ENCODE measurements around the gene ZNF83. TPM values are rescaled to one million over a fixed set of nuclear protein-coding genes. Genes with fewer than 3 reads are reported as not detected.

Gene ZNF83
- total RNA-seq, 1 experiment from 2014 or later, result 34.1 TPM

- ATAC-seq, result no peak
- POLR2A ChIA-PET, result no interaction called here
Observed at GRCh38 chr19:52626915-52627314, 11.2 kb downstream of the ZNF83 start.

More at GRCh38 chr19:52626915-52627314, 11.2 kb downstream of the ZNF83 start:
- Mint-ChIP-seq H3K4me3 (no peak overlapping the region), H3K27ac (no peak overlapping the region), H3K36me3 (peaks cover 22% of the 10 kb centered on the region), H3K9me3 (peaks cover 29% of the 10 kb centered on the region), H3K4me1 (no peaks in the 10 kb centered on the region), H3K27me3 (ENCODE audit: low read depth) (peaks cover 14% of the 10 kb centered on the region)
- no peak for DNase-seq (ENCODE audit: low spot score)
- TF ChIP-seq GTF2I (CRISPR knock-in tag; conservative IDR thresholded peaks at IDR 0.05), result no peak
- no peak for TF ChIP-seq GRHL2 (CRISPR knock-in tag; IDR thresholded peaks at IDR 0.05; ENCODE audit: insufficient replicate concordance, severe bottlenecking)
- TF ChIP-seq MLX (CRISPR knock-in tag; IDR thresholded peaks at IDR 0.05), result no peak
- TF ChIP-seq NFYB (CRISPR knock-in tag; conservative IDR thresholded peaks at IDR 0.05; ENCODE audit: low read depth), result no peak
- TF ChIP-seq NFATC4 (CRISPR knock-in tag; IDR thresholded peaks at IDR 0.05), result no peak
- TF ChIP-seq MXD4 (CRISPR knock-in tag; IDR thresholded peaks at IDR 0.05; ENCODE audit: borderline replicate concordance), result no peak
- TF ChIP-seq E2F4 (CRISPR knock-in tag; IDR thresholded peaks at IDR 0.05; ENCODE audit: borderline replicate concordance, low read depth), result no peak
- TF ChIP-seq ZBTB21 (CRISPR knock-in tag; IDR thresholded peaks at IDR 0.05; ENCODE audit: borderline replicate concordance), result no peak
- TF ChIP-seq, protein P1, sequence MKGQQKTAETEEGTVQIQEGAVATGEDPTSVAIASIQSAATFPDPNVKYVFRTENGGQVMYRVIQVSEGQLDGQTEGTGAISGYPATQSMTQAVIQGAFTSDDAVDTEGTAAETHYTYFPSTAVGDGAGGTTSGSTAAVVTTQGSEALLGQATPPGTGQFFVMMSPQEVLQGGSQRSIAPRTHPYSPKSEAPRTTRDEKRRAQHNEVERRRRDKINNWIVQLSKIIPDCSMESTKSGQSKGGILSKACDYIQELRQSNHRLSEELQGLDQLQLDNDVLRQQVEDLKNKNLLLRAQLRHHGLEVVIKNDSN (CRISPR knock-in tag; IDR thresholded peaks at IDR 0.05), result no peak
- TF ChIP-seq, protein P2, sequence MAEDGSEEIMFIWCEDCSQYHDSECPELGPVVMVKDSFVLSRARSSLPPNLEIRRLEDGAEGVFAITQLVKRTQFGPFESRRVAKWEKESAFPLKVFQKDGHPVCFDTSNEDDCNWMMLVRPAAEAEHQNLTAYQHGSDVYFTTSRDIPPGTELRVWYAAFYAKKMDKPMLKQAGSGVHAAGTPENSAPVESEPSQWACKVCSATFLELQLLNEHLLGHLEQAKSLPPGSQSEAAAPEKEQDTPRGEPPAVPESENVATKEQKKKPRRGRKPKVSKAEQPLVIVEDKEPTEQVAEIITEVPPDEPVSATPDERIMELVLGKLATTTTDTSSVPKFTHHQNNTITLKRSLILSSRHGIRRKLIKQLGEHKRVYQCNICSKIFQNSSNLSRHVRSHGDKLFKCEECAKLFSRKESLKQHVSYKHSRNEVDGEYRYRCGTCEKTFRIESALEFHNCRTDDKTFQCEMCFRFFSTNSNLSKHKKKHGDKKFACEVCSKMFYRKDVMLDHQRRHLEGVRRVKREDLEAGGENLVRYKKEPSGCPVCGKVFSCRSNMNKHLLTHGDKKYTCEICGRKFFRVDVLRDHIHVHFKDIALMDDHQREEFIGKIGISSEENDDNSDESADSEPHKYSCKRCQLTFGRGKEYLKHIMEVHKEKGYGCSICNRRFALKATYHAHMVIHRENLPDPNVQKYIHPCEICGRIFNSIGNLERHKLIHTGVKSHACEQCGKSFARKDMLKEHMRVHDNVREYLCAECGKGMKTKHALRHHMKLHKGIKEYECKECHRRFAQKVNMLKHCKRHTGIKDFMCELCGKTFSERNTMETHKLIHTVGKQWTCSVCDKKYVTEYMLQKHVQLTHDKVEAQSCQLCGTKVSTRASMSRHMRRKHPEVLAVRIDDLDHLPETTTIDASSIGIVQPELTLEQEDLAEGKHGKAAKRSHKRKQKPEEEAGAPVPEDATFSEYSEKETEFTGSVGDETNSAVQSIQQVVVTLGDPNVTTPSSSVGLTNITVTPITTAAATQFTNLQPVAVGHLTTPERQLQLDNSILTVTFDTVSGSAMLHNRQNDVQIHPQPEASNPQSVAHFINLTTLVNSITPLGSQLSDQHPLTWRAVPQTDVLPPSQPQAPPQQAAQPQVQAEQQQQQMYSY (CRISPR knock-in tag; IDR thresholded peaks at IDR 0.05), result no peak
- TF ChIP-seq RELA (CRISPR knock-in tag; IDR thresholded peaks at IDR 0.05; ENCODE audit: borderline replicate concordance), result no peak
- TF ChIP-seq, protein P3, sequence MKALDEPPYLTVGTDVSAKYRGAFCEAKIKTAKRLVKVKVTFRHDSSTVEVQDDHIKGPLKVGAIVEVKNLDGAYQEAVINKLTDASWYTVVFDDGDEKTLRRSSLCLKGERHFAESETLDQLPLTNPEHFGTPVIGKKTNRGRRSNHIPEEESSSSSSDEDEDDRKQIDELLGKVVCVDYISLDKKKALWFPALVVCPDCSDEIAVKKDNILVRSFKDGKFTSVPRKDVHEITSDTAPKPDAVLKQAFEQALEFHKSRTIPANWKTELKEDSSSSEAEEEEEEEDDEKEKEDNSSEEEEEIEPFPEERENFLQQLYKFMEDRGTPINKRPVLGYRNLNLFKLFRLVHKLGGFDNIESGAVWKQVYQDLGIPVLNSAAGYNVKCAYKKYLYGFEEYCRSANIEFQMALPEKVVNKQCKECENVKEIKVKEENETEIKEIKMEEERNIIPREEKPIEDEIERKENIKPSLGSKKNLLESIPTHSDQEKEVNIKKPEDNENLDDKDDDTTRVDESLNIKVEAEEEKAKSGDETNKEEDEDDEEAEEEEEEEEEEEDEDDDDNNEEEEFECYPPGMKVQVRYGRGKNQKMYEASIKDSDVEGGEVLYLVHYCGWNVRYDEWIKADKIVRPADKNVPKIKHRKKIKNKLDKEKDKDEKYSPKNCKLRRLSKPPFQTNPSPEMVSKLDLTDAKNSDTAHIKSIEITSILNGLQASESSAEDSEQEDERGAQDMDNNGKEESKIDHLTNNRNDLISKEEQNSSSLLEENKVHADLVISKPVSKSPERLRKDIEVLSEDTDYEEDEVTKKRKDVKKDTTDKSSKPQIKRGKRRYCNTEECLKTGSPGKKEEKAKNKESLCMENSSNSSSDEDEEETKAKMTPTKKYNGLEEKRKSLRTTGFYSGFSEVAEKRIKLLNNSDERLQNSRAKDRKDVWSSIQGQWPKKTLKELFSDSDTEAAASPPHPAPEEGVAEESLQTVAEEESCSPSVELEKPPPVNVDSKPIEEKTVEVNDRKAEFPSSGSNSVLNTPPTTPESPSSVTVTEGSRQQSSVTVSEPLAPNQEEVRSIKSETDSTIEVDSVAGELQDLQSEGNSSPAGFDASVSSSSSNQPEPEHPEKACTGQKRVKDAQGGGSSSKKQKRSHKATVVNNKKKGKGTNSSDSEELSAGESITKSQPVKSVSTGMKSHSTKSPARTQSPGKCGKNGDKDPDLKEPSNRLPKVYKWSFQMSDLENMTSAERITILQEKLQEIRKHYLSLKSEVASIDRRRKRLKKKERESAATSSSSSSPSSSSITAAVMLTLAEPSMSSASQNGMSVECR (CRISPR knock-in tag; IDR thresholded peaks at IDR 0.05; ENCODE audit: borderline replicate concordance), result no peak
- TF ChIP-seq STAT6 (CRISPR knock-in tag; conservative IDR thresholded peaks at IDR 0.05; ENCODE audit: low read depth), result no peak
- no peak for TF ChIP-seq ZNF263 (CRISPR knock-in tag; IDR thresholded peaks at IDR 0.05; ENCODE audit: low read depth)
- TF ChIP-seq ZNF121 (CRISPR knock-in tag; IDR thresholded peaks at IDR 0.05), result no peak
- no peak for TF ChIP-seq NFE2L1 (CRISPR knock-in tag; IDR thresholded peaks at IDR 0.05)
- no peak for TF ChIP-seq OVOL2 (CRISPR knock-in tag; IDR thresholded peaks at IDR 0.05; ENCODE audit: borderline replicate concordance)
- CTCF ChIA-PET, result no interaction called here
